DOHH2 (cell line): ENCODE data around the gene GALNT18.

Experiments used
- CTCF ChIP-seq: fragments of 200-600 bp; sonication (generic); IDR thresholded peaks from one replicate; pipeline ENCODE4 v1.5.1; 2014; ENCODE audit warnings: antibody characterized with exemption, mild to moderate bottlenecking, low read depth, low read length; ENCODE audit not compliant: poor library complexity, severe bottlenecking
- EZH2phosphoT487 ChIP-seq: fragments of 200-600 bp; sonication (generic); IDR thresholded peaks from 2 replicates; pipeline ENCODE4 v1.6.1; 2017; ENCODE audit warnings: borderline replicate concordance, mild to moderate bottlenecking, antibody characterized with exemption, low read length, moderate library complexity, mixed read lengths

GRCh38 chr11:11263238-11264005, 358.4 kb downstream of the GALNT18 start:
- TF ChIP-seq CTCF (no peak), EZH2phosphoT487 (no peak)
